Uterus (tissue), 4 donors: ENCODE results near the gene FLOT1. TPM values are rescaled to one million over a fixed set of nuclear protein-coding genes. Genes with fewer than 3 reads are reported as not detected.
"Not testable (repeated sequence)": the region's sequence is repeated elsewhere in the genome, so short reads cannot be mapped to it uniquely, and the experiment has no call there.

ENCODE experiments used
- DNase-seq, 2 donors: peaks; one replicate each; pipeline ENCODE4 v3.0.0-alpha.2; 2019 to 2020
- H3K27ac ChIP-seq, 2 donors: fragments of 200-600 bp; sonication (generic); 1 replicate in 1 of 2; 2 replicates in 1 of 2; pipeline ENCODE4 v1.5.1; 2016 to 2018
- H3K27me3 ChIP-seq, 2 donors: fragments of 200-600 bp; sonication (generic); one replicate each; pipeline ENCODE4 v1.5.1; 2018 to 2019; ENCODE audit warnings: control low read depth in 1 of 2
- H3K36me3 ChIP-seq, 2 donors: fragments of 200-600 bp; sonication (generic); one replicate each; pipeline ENCODE4 v1.5.1; 2019; ENCODE audit warnings: control low read depth in 1 of 2
- H3K4me1 ChIP-seq, 2 donors: fragments of 200-600 bp; sonication (generic); one replicate each; pipeline ENCODE4 v1.5.1; 2018 to 2019; ENCODE audit warnings: control low read depth in 1 of 2
- H3K4me3 ChIP-seq, 2 donors: fragments of 200-600 bp; sonication (generic); 1 replicate in 1 of 2; 2 replicates in 1 of 2; pipeline ENCODE4 v1.5.1; 2018 to 2019; ENCODE audit warnings: mild to moderate bottlenecking in 1 of 2
- H3K9me3 ChIP-seq, 2 donors: fragments of 200-600 bp; sonication (generic); one replicate each; pipeline ENCODE4 v1.5.1; 2019; ENCODE audit warnings: control low read depth in 1 of 2
- CTCF ChIP-seq, 4 experiments: fragments of 200-600 bp in 2 of 4; fragments of 450-650 bp in 2 of 4; sonication (generic) in 2 of 4; IDR thresholded peaks; one replicate each; pipeline ENCODE4 v1.5.1; 2016 to 2019; ENCODE audit warnings: antibody characterized with exemption in 4 of 4, mild to moderate bottlenecking in 2 of 4, moderate library complexity in 1 of 4
- POLR2A ChIP-seq, 2 donors: fragments of 450-650 bp; IDR thresholded peaks; one replicate each; pipeline ENCODE4 v1.6.1; 2016; ENCODE audit warnings: antibody characterized with exemption in 2 of 2, mild to moderate bottlenecking in 1 of 2, moderate library complexity in 1 of 2
- intact Hi-C: fragments of 100-400 bp; cut with DNase I; formaldehyde crosslinking; loops from one replicate; pipeline ENCODE4 v1.15.1; 2023; ENCODE audit warnings: low total_unique reads
- total RNA-seq, 4 donors: library from RNA; depleted of rRNA in 3 of 4; stranded (reverse); fragments of >200 nt in 3 of 4; gene quantifications; one replicate each; pipeline versions ENCODE4 v1.1.0 to v1.2.4, GENCODE V29; 2014 to 2023
- donor health status: DM: yes; HTN: yes; CAD: no.

FLOT1 gene
- total RNA-seq, 4 donors from 2014 or later = 47.1 to 155 (median 64.6) TPM

- no peaks in the 10 kb centered on the region for H3K27me3 ChIP-seq
- H3K4me1 ChIP-seq = no peaks in the 10 kb centered on the region
- peak overlapping the region; percentile 59 to 69 for H3K4me3 ChIP-seq
- H3K9me3 ChIP-seq = no peaks in the 10 kb centered on the region
- no peaks in the 10 kb centered on the region for H3K36me3 ChIP-seq
- peak overlapping the region; percentile 91 to 97 for H3K27ac ChIP-seq
- peak; percentile 94 to 99 (median 96) for TF ChIP-seq CTCF (IDR thresholded peaks at IDR 0.05)
- no peak for TF ChIP-seq POLR2A (IDR thresholded peaks at IDR 0.05)
- intact Hi-C loops = loop anchor here (2.0 kb wide), 1 partner anchor 44 kb away; no protein-coding TSS in a partner anchor
- DNase-seq = peak; percentile 80 to 85
Measured at GRCh38 chr6:30722280-30723112, 20.0 kb downstream of the FLOT1 start.

GRCh38 chr6:30722025-30722279 lies 20.5 kb downstream of the FLOT1 start:
- H3K4me1 ChIP-seq, H3K9me3 ChIP-seq, H3K27me3 ChIP-seq, H3K36me3 ChIP-seq: not testable (repeated sequence)
- peak overlapping the region; percentile 91 to 97 for H3K27ac ChIP-seq
- peak overlapping the region; percentile 59 to 69 for H3K4me3 ChIP-seq
- intact Hi-C loops = loop anchor here (2.0 kb wide), 1 partner anchor 43 kb away; no protein-coding TSS in a partner anchor
- peak in 1 of 2 donors; percentile 61 for DNase-seq

- Histone ChIP-seq H3K9me3 (no peaks in the 10 kb centered on the region), H3K36me3 (no peaks in the 10 kb centered on the region), H3K27ac (peak overlapping the region; percentile 91 to 97), H3K27me3 (no peaks in the 10 kb centered on the region), H3K4me1 (no peaks in the 10 kb centered on the region), H3K4me3 (peak overlapping the region; percentile 59 to 69)
- peak; percentile 91 to 95 for DNase-seq
- TF ChIP-seq CTCF (IDR thresholded peaks at IDR 0.05) (peak; percentile 35 to 70 (median 64)), POLR2A (IDR thresholded peaks at IDR 0.05) (peak; percentile 47 to 67)
- intact Hi-C loops = loop anchor here (2.0 kb wide), 2 partner anchors 35 to 43 kb away; partner anchors contain the start of gene PPP1R18
Measured at GRCh38 chr6:30721198-30722024, 21.1 kb downstream of the FLOT1 start.

- H3K4me3 ChIP-seq = peak overlapping the region; percentile 59 to 69
- no peaks in the 10 kb centered on the region for H3K4me1 ChIP-seq
- TF ChIP-seq POLR2A (IDR thresholded peaks at IDR 0.05) (no peak), CTCF (IDR thresholded peaks at IDR 0.05) (no peak)
- no peaks in the 10 kb centered on the region for H3K27me3 ChIP-seq
- peak; percentile 76 to 79 for DNase-seq
- intact Hi-C loops = loop anchor here (2.0 kb wide), 1 partner anchor 34 kb away; the partner anchor contains the start of gene PPP1R18
- peak overlapping the region; percentile 91 to 97 for H3K27ac ChIP-seq
- H3K9me3 ChIP-seq = no peaks in the 10 kb centered on the region
- no peaks in the 10 kb centered on the region for H3K36me3 ChIP-seq
Measured at GRCh38 chr6:30720738-30721197, 21.7 kb downstream of the FLOT1 start.

- H3K27ac ChIP-seq = peak within 1 kb of the TSS; percentile 91 to 97
- no peaks in the 10 kb centered on the region for H3K4me1 ChIP-seq
- TF ChIP-seq POLR2A (IDR thresholded peaks at IDR 0.05) (peak; percentile 83 to 93), CTCF (IDR thresholded peaks at IDR 0.05) (peak in 2 of 4 experiments; percentile 8 to 43)
- peak; percentile 96 to 97 for DNase-seq
- H3K27me3 ChIP-seq = no peaks in the 10 kb centered on the region
- intact Hi-C loops = loop anchor here (2.0 kb wide), 1 partner anchor 33 kb away; the partner anchor contains the start of gene PPP1R18
- no peaks in the 10 kb centered on the region for H3K9me3 ChIP-seq
- no peaks in the 10 kb centered on the region for H3K36me3 ChIP-seq
- H3K4me3 ChIP-seq = peak within 1 kb of the TSS; percentile 59 to 69
Measured at GRCh38 chr6:30719791-30720737, 22.4 kb downstream of the FLOT1 start, which contains the start of gene TUBB. Gene TUBB, plus strand, starts transcription at chr6:30720352. Its CDS starts 155 bp downstream, at chr6:30720507.
